ENCODE data around the gene STAP2.
"Not testable (repeated sequence)": the region's sequence is repeated elsewhere in the genome, so short reads cannot be mapped to it uniquely, and the experiment has no call there.

The STAP2 gene

GRCh38 chr19:4303819-4304537 lies 34.6 kb downstream of the STAP2 start:
- FAIRE-seq (no peak), DNase-seq (ENCODE audit: insufficient read length, low spot score) (no peak)

- FAIRE-seq (no peak), DNase-seq (ENCODE audit: insufficient read length, low spot score) (no peak)
These were observed 36.4 kb downstream of the STAP2 start, which contains the start of gene TMIGD2 for GRCh38 chr19:4302243-4302640. Gene TMIGD2 (minus strand): TSS chr19:4302389. CDS start chr19:4302385, 4 bp downstream.

DNA sequence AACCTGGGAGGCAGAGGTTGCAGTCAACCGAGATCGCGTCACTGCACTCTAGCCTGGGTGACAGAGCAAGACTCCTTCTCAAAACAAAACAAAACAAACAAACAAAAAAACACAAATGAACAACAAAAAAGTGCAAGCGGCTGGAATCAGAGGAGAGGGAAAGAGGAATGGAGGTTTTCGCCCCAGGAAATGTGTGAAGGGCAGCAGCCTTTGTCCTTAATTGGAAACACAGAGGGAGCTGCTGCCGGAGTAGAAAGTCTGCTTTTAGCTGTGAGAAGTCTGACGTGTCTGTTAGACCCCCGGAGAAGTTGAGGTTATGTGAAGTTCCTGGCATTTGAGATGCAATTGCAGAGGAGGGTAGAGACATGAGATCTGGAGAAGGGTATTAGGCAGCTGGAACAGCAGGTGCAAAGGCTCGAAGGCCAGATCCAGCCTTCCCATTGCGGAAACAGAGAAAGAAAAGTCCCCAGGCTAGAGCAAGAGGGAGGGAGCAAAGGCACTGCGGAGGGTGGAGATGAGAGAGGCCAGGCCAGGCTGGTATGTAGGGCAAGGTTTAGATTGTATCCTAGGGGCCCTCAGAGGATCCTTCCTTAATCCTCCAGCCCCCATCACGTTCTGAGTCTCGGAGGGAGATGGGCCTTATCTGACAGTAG lies 36.9 kb downstream of the STAP2 start:
- no peak for DNase-seq (ENCODE audit: insufficient read length, low spot score)
- FAIRE-seq, result no peak

DNA sequence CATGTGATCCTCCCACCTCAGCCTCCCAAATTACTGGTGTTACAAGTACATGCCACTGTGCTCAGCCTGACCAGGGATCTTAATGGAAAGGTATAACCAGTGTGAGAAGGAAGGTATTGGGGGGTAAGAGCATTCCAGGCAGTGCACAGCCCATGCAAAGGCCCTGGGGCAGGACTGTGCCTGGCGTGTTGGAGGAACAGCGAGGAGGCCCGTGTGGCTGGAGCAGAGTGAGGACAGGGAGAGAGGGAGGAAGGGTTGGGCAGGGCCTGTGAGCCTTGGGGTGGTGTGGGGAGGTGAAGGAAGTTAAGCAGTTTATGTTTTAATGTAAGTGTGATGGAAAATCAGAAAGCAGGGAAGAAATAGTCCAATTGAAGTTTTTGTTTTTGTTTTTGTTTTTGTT lies 38.0 kb downstream of the STAP2 start:
- FAIRE-seq, result no peak
- no peak for DNase-seq (ENCODE audit: insufficient read length, low spot score)

DNA sequence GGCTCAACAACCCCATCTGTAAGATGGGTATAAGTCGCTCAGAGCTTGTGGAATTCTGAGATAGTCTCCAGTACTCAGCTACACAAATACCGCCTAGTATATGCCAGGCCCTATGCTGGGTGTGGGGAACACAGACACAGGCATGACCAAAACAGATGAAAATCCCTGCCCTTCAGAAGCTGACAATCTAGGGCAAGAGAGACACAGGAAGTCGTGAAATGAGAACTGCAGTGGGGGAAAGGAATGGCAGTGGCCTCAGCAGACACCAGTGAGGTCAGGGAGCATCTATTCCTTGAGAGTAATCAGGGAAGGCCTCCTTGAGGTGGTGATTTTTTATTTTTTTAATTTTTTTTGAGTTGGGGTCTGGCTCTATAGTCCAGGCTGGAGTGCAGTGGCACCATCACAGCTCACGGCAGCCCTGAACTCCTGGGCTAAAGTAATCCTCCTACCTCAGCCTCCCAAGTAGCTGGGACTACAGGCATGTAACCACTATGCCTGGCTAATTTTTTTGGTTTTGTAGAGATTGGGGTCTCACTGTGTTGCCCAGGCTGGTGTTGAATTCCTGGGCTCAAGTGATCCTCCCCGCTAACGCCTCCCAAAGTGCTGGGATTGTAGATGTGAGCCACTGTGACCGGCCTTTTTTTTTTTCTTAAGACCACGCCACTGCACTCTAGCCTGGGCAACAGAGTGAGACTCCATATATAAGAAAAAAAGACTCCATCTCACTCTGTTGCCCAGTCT lies 39.6 kb downstream of the STAP2 start:
- FAIRE-seq (no peak), DNase-seq (ENCODE audit: insufficient read length, low spot score) (no peak)

GRCh38 chr19:4297901-4298809 lies 40.5 kb downstream of the STAP2 start:
- FAIRE-seq, result no peak

GRCh38 chr19:4295972-4296771 lies 42.5 kb downstream of the STAP2 start:
- FAIRE-seq, result no peak
- no peak for DNase-seq (ENCODE audit: insufficient read length, low spot score)

More at GRCh38 chr19:4297901-4298809, 40.5 kb downstream of the STAP2 start:
- DNase-seq (ENCODE audit: insufficient read length, low spot score), result no peak

GRCh38 chr19:4294389-4294788 lies 44.2 kb downstream of the STAP2 start:
- no peak for FAIRE-seq
- DNase-seq (ENCODE audit: insufficient read length, low spot score), result no peak

- DNase-seq (ENCODE audit: insufficient read length, low spot score) (no peak), FAIRE-seq (no peak)
These were observed 46.1 kb downstream of the STAP2 start for GRCh38 chr19:4292515-4292914.

- FAIRE-seq (no peak), DNase-seq (ENCODE audit: insufficient read length, low spot score) (no peak)
These were observed 47.4 kb downstream of the STAP2 start for GRCh38 chr19:4291184-4291732.

GRCh38 chr19:4288091-4288777 lies 50.4 kb downstream of the STAP2 start:
- FAIRE-seq (no peak), DNase-seq (ENCODE audit: insufficient read length, low spot score) (no peak)

DNA sequence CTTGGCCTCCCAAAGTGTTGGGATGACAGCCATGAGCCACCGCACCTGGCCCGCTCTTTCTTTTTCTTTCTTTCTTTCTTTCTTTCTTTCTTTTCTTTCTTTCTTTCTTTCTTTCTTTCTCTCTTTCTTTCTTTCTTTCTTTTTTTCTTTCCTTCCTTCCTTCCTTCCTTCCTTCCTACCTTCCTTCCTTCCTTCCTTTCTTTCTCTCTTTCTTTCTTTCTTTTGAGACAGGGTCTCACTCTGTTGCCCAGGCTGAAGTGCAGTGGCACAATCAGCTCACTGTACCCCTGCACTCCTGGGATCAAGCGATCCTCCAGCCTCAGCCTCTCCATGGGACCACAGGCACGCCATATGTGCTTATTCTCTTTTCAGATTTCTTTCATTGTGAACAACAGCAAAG lies 52.5 kb downstream of the STAP2 start:
- FAIRE-seq; DNase-seq (ENCODE audit: insufficient read length, low spot score): not testable (repeated sequence)

- FAIRE-seq (no peak), DNase-seq (ENCODE audit: insufficient read length, low spot score) (no peak)
These were observed 53.7 kb downstream of the STAP2 start for GRCh38 chr19:4284974-4285373.

DNA sequence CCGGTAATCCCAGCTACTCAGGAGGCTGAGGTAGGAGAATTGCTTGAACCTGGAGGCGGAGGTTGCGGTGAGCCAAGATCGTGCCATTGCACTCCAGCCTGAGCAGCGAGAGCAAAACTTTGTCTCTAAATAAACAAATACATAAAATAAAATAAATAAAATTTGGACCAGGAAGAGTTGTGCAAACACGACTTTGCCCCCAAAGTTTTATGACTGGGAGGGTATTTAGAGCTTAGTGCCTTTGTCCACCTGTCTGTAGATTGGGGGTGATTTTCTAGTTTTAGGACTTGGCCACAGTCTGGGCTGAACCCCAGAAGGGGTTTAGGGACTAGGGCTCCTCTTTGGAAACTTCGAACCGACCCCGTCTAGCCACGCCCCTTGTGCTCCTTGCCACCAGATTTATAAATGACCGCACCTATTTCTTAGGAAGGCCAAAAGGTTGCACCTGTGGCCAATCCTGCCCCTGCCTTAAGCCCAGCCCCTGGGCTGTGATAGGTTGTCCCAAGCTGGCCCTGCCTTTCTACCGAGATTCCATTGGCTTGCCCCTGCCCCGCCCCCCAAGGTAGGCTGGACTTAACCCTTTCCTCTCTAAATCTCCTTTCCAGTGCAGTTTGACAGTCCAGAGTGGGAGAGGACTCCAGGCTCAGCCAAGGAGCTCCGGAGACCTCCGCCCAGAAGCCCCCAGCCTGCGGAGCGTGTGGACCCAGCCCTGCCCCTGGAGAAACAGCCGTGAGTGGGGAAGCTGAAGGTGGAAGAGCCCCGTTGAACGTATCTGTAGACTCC lies 54.3 kb downstream of the STAP2 start:
- peak; percentile 54 for DNase-seq (ENCODE audit: insufficient read length, low spot score)

DNA sequence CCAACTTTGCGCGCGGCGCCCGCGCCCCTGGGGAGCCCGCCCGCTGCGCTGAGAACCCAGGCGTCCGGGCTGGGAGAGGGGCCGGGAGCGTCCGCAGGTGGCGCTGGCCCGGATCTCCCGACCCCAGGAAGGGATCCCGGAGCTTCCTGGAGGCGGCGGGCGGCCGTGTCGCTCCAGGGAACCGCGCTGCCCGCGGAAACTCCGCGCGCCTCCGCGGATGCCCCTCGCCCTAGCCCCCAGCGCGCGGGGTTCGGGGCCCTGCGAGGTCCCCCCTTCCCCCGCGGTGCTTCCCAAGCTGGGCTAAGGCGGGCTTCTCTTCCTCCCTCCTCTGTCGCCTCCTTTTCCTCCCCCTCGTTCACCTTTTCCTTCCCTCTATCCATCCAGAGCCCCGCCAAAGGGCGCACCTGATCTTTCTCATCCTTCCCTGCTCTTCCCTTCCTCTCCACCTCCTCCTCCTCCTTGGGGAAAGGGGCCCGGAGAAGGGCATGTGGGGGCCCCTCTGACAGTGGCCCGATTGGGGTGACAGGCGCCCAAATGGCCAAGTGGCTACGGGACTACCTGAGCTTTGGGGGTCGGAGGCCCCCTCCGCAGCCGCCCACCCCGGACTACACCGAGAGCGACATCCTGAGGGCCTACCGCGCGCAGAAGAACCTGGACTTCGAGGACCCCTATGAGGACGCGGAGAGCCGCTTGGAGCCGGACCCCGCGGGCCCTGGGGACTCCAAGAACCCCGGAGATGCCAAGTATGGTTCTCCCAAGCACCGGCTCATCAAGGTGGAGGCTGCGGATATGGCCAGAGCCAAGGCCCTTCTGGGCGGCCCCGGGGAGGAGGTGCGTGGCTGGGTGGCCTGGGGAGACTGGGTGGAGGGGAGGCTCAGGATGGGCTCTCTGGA lies 58.9 kb downstream of the STAP2 start:
- no peak for FAIRE-seq
- no peak for DNase-seq (ENCODE audit: insufficient read length, low spot score)

More for the DNA sequence above, 54.3 kb downstream of the STAP2 start:
- FAIRE-seq, result no peak

DNA sequence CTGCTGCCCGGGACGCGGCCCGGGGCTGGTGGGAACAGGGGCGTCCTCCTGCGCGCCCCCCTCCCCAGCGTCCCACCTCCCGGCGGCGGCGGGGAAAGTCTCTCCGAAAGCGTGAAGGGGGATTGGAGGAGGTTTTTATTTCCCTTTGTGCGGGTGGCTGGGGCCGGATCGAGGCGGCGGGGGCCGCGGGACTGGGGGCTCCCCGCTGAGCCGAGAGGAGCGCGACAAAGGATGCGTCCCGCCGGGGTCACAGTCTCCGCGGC lies 59.4 kb downstream of the STAP2 start:
- DNase-seq (ENCODE audit: insufficient read length, low spot score), result no peak
- no peak for FAIRE-seq

Data from GM19239 (cell line).